HG03095 (cell line): Measurements from ENCODE around the gene NID2.

ENCODE experiments used
- ATAC-seq: cut with Tn5 transposase; IDR thresholded peaks from one replicate; pipeline ENCODE4 v1.9.1; 2021; ENCODE audit warnings: moderate library complexity; ENCODE audit not compliant: unreplicated experiment

NID2 gene

GRCh38 chr14:51967521-51967920 lies 101.3 kb downstream of the NID2 start:
- ATAC-seq = no peak

- ATAC-seq = no peak
Observed at GRCh38 chr14:51963286-51963685, 105.6 kb downstream of the NID2 start.

- ATAC-seq = no peak
Observed at GRCh38 chr14:51962711-51963110, 106.1 kb downstream of the NID2 start.

GRCh38 chr14:51960866-51961265 lies 108.0 kb downstream of the NID2 start:
- no peak for ATAC-seq

GRCh38 chr14:51959928-51960327 lies 108.9 kb downstream of the NID2 start:
- no peak for ATAC-seq

GRCh38 chr14:51957950-51958349 lies 110.9 kb downstream of the NID2 start:
- no peak for ATAC-seq
